Renal pelvis (tissue), 4 donors: Measurements from ENCODE around the gene FGF18. TPM values are rescaled to one million over a fixed set of nuclear protein-coding genes. Genes with fewer than 3 reads are reported as not detected.

Experiments
- DNase-seq: peaks from one replicate; pipeline ENCODE4 v3.0.0-alpha.2; 2013
- polyA plus RNA-seq, 3 donors: library from polyadenylated mRNA; unstranded; fragments of 120-200 nt; gene quantifications; one replicate each; pipeline ENCODE4 v1.2.1, GENCODE V29; 2013; ENCODE audit not compliant: insufficient read length in 3 of 3

FGF18 gene
- polyA plus RNA-seq, 3 donors, result 0.44 to 0.61 (median 0.45) TPM

- no peak for DNase-seq
These were observed 2.1 kb downstream of the FGF18 start for GRCh38 chr5:171421331-171422262.

- no peak for DNase-seq
These were observed 3.0 kb downstream of the FGF18 start for GRCh38 chr5:171422495-171422894.

GRCh38 chr5:171422902-171423663, 3.6 kb downstream of the FGF18 start:
- peak; percentile 48 for DNase-seq

DNA sequence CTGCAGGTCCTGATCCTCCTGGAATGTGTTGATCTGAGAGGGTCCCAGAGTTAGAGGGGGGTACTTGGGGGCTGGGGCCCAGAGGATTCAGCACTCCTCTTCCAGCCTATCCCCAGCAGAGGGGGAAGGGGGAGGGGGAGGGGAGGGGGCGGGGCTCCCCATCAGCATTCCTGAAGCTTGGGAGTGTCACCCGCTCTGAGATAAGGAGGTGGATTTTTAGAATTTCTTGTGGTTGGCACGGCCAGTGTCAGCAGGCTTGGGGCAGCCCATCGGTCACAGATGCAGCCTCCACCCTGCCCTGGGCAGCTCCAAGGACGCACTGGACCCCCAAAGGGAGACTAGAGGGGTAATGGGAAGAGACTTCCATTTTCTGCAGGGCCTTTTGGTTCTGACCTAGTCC, 5.3 kb downstream of the FGF18 start:
- no peak for DNase-seq

- DNase-seq, result no peak
These were observed 6.3 kb downstream of the FGF18 start for GRCh38 chr5:171425596-171426244.

DNA sequence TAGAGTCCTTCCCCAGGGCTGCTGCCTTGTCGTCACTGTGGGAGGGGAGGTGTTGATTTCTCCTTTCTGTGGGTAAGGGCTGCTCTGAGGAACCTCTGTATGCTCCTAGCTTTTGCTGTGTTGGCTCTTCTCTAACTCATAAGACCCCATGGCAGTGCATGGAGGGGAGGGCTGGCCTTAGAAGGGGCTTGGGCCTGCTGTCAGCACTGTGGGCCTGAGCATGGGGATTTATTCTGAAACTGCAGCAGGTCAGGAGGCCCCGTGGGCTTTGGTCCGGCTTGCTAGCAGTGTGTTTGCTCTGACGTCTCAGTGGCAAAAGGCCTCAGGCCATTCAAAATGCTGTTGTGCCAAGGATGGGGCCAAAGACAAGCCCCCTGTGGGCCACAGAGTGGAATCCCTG, 6.8 kb downstream of the FGF18 start:
- no peak for DNase-seq

DNA sequence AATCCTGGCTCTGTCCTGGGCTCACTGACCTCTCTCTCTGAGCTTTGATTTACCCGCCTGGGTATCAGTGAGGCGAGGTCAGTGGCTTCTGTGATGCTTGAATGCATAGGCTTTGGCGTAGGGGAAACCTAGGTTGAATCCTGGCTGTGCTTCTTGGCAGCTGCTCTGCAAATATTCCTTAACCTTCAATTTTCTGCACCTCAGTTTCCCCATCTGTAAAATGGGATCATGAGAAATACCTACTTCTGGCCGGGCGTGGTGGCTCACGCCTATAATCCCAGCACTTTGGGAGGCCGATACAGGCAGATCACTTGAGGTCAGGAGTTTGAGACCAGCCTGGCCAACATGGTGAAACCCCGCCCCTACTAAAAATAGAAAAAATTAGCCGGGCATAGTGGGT, 7.2 kb downstream of the FGF18 start:
- DNase-seq, result no peak

GRCh38 chr5:171427318-171428167, 8.1 kb downstream of the FGF18 start:
- DNase-seq, result no peak

DNA sequence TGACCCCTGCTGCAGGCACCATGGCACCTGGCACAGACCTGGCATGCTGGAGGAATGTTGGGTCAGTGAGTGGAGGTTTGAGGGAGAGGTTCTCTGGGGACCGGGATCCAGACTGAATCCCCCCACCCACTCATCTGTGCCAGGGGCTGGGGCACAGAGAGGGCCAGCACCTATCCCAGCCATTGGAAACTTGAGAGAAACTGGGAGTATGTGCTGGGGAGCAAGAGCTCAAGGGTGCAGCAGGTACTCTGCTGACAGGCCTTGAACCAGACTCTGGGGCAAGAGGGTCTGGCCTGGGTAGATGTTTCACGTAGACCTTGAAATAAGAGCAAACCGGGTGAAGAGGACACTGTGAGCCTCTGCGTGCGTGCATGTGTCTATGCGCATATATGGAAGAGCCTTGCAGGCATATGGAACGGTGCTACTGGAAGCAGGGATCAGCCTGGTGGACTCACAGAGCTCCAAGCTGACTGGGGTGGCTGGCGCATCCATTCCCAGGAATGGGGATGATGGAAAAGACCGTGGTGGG, 8.8 kb downstream of the FGF18 start:
- no peak for DNase-seq

DNA sequence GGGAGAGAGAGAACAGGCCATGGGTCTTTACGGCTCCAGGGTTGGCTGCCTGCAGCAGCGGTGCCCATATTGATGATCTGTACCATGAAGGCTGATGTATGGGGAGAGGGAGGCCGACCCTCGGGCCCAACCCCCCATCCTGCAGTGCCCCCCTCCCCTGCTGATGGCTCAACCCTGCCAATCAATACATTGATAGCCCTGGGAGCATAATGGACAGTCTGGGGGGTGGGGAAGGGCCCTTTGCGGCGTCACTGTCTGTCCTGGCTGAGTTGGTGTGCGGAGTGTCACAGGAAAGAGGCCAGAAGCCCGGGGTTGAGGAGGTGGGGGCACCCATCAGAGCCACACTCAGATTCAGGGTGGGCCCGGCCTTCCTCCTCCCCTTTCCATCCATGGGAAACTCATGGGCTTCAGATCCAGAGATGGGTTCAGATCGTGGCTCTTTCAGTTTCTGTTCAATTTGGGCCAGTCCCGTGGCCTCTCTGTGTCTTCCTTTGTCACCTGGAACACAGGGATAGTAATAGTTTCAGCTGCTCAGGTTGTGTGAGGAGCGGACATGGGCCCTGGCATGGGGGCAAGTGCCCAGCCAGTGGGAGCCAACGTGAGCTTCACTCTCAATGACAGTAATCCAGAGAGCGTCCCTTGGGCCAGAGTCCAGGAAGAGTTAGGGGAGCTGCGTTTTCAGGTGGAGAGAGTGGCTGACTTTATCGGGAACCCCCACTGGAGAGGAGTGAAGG, 9.5 kb downstream of the FGF18 start:
- no peak for DNase-seq

DNA sequence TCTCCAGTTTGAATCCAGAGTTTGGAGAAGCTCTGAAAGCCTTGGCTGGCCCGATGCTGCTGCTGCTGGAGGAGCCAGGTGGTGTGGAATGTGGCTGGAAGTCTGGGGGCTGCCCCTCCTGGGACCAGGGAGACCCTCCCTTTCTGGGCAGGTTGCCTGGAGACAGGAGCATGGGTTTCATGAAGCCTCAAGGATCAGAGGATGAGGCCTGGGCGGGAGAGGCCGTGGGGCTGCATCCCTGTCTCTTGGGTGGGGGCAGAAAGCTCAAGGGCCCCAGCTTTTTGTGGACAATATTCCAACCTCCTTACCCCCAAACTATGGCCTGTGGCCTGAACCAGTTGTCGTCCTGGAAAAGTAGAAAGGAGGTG, 10.1 kb downstream of the FGF18 start:
- DNase-seq, result no peak

- DNase-seq, result no peak
These were observed 11.9 kb downstream of the FGF18 start for GRCh38 chr5:171431251-171431777.

GRCh38 chr5:171432076-171432475, 12.6 kb downstream of the FGF18 start:
- no peak for DNase-seq

GRCh38 chr5:171432583-171433351, 13.3 kb downstream of the FGF18 start:
- DNase-seq, result no peak

DNA sequence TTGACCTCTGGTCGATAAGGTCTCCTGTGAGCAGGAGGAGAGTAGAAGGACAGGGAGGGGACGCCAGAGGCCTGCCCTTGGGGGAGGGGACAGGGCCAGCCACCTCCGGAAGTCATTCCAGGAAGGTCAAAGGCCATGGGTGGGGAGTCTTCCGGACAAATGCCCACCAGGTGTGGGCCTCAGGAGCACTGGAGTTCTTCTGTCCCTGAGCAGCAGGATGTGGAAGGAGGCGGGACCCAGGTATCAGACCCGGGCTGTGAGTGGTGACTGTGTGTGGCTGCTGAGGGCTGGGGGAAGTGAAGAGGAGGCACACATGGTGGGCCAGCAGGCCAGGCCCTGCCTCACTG, 13.9 kb downstream of the FGF18 start:
- DNase-seq, result no peak

DNA sequence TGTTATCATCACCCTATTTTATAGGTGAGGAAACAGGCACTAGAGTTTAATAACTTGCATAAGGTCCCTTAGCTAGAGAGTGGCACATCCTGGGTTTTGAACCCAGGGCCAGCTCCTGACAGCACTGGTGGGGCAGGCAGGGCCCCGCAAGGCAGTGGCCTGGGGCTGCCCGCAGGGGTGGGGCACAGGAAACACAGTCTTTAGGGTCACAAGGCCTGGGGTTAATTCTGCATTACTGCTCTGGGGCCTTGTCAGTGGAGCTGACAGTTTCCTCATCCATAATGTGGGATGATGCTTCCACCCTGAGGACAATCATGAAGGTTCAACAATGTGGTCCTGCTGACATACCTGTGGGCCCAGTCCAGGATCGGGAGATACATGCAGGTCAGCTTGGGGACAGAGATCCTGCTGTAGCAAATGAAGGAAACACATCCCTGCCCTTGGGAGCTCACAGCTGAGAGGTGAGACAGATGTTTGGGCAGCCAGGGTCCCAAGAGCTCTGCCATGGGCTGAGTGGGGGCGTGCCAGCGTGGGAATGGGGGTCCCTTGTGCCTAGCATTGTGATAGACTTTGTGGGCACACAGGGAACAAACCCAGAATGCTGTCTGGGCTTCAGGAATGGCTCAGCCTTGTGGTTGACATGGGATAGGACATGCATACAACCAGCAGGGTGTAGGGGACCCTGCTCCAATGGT, 14.7 kb downstream of the FGF18 start:
- no peak for DNase-seq

DNA sequence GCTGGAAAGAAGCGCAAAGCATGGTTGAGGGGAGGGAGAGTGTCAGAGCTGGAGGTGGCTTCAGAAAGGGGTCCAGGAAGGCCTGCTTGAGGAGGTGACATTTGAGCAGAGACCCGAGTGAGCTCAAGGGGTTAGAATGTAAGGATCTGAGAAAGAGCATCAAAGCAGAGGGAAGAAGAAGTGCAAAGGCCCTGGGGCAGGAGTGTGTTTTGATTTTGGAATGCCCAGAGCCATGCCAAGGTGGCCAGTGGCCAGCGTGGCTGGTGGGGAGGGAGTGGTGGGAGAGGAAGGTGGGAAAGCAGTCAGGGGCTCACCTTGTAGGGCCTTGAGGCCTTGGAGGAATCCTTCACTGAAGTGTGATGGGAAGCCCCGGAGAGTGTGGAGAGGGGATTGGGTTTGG, 15.4 kb downstream of the FGF18 start:
- DNase-seq, result no peak

GRCh38 chr5:171435908-171436307, 16.5 kb downstream of the FGF18 start:
- no peak for DNase-seq

- no peak for DNase-seq
These were observed 17.4 kb downstream of the FGF18 start for GRCh38 chr5:171436804-171437285.
